GM21360 (cell line): ENCODE measurements around the gene AGBL1.

Experiments
- ATAC-seq: cut with Tn5 transposase; IDR thresholded peaks from one replicate; pipeline ENCODE4 v1.9.1; 2021; ENCODE audit warnings: mild to moderate bottlenecking, moderate library complexity; ENCODE audit not compliant: unreplicated experiment

Gene AGBL1

DNA sequence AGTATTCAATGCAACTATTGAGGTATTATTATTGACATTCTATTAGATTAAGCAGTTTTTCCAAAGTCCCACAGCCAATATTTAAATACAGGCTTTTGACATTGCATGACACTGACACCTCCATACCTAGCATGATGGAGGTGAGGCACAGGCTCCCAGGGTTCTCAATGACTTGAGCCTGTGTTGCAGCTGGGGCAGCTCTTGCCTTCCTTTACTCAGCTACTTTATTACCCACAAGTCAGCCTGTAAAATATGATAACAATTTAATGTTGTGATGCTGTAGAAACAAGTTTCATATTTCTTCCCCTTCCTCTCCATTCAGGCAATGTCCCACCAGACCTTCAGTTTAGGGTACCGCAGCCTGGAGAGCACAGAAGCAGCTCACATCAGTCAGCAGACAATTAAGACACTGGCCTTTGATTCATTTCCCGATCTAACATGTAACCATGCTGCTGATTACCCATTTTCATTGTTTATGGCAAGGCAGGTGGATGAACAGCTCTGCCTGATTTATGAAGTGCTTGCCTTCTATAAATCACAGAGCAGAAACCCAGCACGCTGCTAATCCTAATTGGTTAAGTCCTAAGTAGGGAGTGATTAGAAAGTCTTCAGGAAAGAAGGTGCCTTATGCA is 826.1 kb downstream of the AGBL1 start:
- ATAC-seq: no peak

DNA sequence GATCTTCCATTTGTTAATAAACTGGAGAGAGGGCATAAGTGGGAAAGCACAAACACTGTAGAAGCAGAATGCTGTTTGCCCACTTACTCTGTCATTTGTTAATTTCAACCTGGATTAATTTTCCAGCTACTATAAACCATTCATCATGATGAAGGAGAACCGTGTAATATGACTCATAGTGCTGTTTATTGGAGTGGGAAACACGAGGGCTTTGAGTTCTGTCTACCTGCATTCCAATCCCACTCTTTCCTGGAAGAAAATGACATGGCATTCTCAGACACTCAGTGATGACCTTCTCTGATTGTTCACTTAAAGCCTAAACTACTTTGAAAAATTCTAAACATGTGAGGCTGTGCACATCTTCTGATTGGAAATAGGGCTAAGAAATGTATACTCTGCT is 826.7 kb downstream of the AGBL1 start:
- no peak for ATAC-seq

DNA sequence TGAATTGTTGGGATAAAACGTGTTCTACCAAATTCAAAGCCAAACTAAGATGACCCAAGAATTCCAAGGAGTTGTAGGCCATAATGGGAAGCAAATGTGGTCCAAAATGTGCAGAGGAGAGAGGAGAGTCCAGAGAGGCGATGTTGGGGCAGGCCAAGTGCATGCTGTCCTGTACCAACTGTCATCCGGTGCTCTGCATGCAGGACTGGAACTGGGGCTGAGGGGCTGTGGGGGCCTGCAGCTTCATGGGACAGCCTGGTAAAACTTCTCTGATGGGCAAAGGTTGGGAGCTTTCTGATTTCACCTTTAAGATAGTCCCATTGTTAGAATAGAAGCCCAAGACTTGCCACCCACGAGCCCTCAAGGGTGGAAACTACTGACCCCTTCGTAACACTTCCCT is 831.4 kb downstream of the AGBL1 start:
- ATAC-seq: no peak

DNA sequence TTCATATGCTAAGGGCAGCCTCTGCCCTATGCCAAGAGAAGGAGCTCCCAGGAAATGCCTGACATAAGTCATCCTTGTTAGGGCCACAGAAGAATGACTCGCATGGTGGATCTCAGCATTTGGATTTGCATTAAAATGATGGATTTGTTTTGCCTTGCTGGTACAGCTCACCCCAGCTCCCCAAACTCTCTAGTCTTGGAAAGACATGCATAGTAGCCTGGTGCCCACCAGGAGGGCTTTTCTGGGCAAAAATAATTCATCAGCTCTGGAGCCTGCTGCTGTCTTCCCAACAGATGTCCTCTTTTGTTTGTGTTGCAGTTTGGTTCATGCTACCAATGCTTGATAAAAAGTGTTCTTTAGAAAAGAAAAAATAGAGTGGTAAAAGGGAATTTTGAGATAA is 833.0 kb downstream of the AGBL1 start:
- ATAC-seq: no peak

DNA sequence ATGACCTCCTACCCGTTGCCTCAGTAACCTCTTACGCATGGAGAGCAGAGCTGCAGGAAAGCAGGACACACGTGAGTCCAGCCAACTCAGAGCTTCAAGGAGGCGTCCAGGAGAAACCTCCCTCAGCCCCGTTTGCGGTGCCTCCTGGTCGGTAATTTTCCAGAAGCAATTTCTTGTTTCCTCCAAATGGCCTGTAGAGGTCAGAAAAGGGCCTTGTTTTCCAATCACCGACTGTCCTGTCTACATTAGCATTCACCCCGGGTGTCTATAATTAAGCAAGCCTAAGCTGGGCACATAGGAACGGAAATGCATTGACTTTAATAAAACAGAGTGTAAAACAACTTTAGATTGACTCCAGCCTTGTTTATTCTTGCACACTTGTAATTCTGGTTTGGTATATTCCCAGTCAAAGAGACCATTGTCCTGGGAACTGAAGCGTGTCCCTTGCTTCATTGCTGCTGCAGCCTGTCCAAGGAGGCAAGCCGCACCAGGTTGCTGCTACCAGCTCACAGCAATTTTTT is 836.2 kb downstream of the AGBL1 start:
- no peak for ATAC-seq

DNA sequence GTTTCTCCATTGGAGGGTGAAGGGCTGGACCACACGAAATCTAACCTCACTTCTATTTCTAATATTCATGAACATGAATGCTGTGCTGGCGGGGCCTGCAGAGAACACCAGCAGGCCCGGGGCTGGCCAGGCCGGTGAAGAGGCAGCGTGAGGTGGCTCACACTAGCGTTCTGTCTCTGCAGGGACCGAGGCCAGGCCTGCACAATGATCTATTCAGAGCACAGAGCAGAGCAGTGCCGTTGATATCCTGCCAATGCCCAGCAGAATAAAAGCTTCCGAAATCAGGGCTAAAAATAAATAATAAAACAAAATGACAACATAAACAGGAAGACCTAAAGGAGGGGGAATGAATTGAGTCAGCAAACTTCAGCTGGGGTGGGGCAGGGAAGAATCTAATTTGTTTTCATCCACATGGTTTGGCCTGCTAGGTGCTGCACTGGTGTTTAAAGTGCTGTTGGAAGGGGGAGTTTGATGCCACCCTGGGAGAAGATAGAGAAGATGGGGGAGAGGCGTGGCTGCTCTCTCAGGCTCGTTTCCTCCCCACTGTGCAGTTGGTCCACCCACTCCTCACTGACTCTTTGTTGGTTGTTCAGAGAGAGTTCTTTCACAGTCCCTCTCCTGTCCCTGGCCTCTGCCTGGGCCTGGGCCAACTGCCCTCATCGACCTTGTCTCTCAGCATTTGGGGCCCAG is 837.1 kb downstream of the AGBL1 start:
- no peak for ATAC-seq

DNA sequence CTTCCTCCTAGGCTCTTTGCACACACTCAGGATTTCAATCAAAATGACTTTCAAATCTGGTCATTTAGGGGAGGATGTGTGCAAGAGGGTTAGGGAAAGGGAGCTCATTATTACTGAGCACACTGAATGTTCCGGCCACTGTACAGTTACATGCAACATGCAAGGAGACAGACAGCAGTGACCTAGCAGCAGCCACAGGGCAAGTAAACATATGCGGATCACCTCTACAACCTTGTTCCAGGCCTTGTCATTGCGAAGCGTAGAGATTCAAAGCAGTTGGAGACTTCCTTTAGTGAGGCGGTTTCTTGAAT is 837.6 kb downstream of the AGBL1 start:
- ATAC-seq: no peak

DNA sequence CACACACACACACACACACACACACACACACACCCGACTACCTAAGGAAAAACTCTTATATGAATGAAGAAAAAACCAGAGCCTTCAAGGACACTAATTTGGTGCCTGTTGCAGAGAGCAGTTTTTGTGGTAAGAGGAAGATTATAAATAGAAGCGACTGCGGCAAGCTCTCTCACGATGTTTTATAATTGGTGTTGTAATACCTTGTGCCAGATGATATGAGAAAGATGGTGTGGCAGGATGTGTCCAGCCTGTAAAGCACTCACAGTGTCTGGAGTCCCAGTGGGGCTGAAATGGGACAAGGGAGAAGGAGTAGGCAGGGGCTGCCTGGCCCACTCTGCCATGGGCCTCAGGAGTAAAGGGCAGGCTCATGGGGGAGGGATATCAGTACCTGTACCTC is 839.9 kb downstream of the AGBL1 start:
- no peak for ATAC-seq

DNA sequence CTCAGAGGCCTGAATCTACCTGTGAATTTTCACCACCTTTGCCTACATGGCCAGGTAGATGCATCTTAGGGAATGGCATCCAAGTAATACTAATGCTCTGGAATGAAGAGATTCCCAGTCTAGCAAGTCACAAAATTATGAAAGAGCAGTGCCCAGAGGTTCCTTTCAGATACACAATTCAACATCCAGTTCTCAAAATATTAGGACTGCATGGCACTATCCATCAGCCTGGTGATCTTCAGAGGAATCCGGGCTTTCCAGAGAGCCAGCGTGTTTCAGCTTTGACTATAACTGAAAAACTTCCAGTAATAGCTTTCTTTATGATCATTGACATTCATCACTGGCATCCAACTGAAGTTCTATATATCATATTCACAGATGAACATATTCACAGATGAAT is 849.8 kb downstream of the AGBL1 start:
- no peak for ATAC-seq

DNA sequence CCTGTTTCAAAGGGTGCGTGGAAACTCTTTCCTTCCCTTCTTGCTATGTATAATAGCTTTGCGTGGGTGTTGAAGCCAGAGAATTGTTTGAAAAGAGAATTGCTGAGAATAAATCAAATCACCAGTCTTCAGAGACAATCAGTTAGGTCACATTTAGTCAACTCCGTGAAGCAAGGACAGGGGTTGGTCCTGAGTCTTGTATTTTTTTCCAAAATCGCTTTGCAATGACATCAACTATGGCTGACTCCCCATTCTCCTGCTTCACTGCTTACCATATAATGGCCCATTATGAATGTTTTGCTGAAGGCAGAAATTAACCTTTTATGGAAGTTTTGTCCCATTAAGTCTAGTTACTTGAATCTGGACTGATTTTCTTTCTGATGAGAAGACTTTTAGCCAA is 852.8 kb downstream of the AGBL1 start:
- no peak for ATAC-seq

DNA sequence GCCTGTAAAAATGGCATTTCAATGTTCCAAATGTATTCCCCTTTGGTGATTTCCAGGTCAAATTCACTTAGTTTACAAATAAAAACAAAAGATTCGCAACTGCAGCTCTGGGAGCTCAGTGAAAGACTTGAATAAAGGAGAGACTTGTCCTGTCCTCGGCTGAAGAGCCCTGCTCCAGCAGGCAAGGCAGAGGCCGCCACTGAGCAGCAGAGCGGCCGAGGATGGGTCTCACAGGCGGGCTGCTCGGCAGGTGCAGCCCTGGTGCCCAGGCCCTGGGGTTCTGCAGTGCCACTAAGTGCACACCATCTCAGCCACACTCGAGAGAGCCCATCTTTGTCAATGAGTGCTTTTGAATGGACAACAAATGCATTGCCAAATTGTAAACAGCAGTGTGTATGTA is 856.2 kb downstream of the AGBL1 start:
- ATAC-seq: no peak

DNA sequence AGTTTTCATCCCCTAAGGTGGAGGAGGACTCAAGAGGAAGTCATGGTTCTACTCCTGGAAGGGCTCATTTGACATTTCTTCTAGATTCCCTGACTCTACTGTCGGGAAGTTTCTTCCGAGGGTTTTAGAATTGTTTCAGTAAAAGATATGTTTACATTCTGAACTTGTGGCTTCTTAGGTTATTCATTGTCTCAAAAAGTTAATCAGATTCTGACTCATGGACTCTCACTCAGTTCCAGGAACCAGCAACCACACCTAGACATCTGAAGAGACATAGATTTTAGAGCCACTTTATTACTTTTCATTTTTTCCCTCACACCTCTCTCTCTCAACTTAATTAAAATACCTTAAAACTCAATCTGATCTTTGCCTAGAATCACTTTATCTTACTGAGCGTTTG is 862.6 kb downstream of the AGBL1 start:
- ATAC-seq: no peak

DNA sequence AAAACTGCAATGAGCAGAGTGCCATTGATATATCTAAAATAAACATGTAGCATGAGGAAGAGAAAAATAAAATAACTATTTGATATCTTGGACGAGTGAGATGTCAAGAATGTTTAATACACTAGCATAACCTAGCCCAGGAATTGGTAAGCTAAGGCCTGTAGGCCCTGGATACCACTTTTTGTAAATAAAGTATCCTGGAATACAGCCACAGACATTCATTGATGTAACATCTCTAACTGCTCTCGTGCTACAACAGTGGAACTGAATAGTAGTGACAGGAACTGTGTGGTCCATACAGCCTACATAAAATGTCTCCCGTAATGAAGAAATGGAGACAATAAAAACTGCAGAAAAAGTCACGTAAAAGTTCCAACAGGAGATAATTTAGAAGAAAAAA is 869.0 kb downstream of the AGBL1 start:
- ATAC-seq: no peak

DNA sequence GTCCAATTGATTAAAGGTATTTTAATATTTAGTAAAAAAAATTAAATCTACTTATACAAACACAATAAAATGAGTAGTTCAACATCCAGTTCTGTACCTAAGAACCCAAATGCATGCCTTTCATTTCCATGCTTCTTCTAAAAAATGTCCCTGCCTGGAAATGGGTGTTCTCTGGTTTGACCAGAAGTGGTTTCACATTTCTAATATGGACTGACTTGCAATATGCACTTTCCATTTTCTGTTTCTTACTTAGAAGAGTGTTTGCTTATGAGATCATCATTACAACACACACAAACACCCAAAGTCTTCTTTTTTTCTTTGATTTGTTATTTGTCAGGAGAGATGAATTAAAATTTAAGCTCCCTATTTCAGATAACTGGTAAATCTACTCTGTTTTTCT is 879.6 kb downstream of the AGBL1 start:
- no peak for ATAC-seq

DNA sequence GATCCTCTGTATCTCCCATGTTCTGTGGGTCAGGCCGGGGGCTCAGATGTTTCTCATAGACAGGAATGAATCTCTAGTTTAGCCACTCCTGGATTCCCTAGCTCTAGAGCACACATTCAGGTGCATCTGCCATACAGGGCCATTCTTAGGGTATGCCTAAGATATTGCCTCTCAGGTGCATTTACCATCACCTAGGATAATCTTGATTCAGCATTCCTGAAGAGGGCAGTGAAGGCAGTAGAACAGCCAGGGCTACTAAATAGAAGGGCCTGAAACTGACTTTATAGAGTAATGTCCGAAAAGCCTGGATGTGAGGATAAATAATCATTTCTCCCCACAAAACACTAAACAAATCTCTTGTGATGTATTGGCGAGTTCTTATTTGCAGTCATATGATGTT is 882.0 kb downstream of the AGBL1 start:
- ATAC-seq: no peak

DNA sequence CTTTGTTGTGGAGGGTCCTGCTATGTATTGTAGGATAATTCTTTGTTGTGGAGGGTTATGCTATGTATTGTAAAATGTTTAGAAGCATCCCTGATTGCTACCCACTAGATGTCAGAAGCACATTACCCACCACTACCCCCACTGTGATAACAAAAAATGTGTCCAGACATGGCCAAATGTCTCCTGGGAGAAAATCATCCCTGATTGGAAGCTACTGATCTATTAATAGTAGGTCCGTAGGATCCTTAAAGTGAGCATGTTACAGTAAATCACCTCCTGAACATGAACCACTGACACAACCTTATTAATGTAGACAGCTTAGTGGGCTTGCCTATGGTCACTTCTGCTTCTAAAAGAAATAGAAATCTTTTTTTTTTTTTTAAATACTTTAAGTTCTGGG is 884.6 kb downstream of the AGBL1 start:
- no peak for ATAC-seq

DNA sequence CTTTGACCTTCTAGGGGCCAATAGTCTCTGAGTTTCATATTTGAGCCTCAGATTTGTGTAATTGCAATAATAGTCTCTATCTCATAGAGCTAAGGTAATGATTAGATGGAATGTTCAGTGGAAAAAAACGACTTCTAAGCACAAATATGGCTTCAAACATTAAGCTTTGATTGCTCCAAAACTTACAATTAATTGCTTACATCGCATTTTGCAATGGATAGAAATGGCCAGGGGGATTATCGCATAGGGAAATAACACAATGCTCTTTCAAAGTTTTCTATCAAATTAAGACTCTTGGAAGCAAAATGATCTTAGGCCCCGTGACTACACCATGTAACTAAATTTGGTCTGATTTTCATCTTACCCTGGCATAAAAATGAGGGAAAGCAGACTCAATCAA is 888.6 kb downstream of the AGBL1 start:
- ATAC-seq: no peak

DNA sequence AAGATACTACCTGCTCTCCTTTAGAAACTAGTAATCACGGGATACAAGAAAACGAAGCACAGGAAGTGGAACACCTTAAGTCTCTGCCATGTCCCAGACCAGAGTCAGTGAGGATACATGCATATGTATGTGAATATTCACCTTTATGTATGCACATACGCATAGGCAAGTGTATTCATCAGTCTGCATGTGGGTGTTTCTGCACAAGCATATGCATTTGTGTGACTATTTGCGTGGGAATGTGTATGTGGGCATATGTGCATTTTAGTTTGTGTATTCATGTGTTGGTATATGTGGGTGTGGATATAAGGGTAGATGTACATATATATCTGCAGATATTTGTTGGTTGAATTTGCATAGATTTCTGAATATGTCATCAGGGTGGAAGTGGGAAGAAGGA is 889.7 kb downstream of the AGBL1 start:
- no peak for ATAC-seq

DNA sequence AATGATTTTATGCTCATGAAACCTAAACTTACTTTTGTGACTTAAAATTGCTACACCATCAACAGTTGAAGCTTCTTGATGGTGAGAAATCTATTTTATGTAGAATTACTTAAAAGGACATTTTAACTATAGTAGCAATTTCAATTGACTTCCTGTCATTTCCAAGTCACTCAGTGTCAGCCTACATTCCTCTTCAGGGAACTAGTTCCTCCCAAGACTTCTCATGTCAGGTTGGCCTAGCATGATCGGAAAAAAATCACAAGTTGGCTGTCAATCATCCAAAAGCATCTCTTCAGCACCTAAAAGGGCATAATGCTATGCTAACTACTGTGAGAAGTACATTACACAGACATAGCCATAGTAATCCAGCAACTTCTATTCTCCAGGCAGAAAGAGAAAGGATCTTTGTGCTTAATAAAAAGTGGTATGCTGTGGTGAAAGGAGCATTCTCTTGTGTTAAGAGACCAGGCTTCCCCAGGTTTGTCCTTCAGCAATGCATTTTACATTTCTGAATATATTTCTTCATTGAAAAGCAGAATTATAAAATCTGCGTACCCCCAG is 893.7 kb downstream of the AGBL1 start:
- ATAC-seq: no peak

DNA sequence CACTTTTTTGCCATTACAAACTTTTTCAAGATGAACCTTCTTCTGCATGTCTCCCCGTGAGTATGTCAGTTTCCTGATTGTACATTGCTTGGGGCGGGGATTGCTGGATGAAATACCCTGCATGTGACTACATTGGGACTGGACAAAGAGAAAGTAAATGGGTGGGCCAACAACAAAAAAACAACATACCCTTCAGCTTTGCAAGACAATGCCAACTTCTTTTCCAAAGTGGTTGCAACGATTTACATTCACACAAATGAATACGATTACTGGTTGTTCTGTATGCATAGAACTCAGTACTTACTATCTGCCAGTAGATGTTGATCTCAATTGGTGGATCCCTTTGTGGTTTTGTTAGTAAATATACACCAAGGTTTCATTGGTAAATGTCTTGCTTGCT is 908.4 kb downstream of the AGBL1 start:
- ATAC-seq: no peak

DNA sequence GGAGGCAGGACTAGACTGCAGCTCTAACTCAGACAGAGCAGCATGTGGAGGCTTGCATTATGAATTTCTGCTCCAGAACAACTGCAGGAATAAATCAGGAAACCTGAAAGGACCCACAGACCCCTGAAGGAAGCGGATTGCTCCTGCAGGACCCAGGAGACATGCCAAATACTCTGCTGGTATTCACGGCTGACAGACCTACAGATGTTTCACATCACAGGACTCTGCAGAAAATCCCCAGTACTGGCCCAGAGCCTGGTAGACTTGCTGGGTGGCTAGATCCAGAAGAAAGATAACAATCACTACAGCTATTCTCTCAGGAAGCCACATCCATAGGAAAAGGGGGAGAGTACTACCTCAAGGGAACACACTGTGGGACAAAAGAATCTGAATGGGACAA is 942.1 kb downstream of the AGBL1 start:
- ATAC-seq: no peak

DNA sequence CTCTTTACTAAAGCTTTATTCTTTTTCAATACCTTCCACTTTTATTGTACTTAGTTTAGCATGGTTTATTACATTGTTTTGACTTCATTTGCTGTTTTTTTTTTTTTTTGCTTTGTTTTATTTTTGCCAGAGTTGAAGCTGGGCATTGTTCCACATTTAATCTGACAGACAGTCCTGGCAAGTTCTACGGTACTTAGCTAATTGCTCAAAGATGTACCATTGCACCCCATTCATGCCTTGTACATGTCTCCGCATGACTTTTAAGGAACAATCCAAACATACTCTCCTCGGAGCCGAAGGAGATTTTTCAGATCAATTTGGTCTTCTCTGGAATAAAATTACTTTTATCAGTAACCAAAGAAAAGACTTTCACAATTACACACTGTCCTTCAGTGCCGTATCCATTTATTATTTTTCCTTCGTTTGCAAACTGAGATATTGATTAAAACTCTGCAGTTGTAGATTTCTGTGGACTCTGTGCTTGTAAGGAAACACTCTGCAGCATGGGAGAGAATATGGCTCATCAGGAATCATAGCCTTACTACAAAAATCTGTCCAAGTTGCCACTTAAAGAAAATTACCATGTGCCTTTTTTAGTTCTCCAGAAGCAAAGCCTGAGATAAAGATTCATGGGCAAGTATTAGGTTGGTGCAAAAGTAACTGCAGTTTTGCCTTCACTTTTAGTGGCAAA is 952.0 kb downstream of the AGBL1 start:
- ATAC-seq: no peak
